Tibial nerve (tissue), 4 donors: ENCODE results near the gene PTPN14.

Experiments used
- EP300 ChIP-seq, 2 donors: sonication (generic); formaldehyde crosslinking; IDR thresholded peaks; one replicate each; pipeline ENCODE4 v1.6.1; 2017; ENCODE audit warnings: antibody characterized with exemption in 2 of 2, mild to moderate bottlenecking in 1 of 2
- POLR2A ChIP-seq, 2 donors: fragments of 450-650 bp; IDR thresholded peaks; one replicate each; pipeline ENCODE4 v1.6.1; 2017; ENCODE audit warnings: antibody characterized with exemption in 2 of 2, mild to moderate bottlenecking in 2 of 2, moderate library complexity in 2 of 2
- TF ChIP-seq, protein P1 (sequence below), 5 experiments: fragments of 200-600 bp in 3 of 5; fragments of 450-650 bp in 2 of 5; sonication (generic) in 3 of 5; IDR thresholded peaks; one replicate each; pipeline ENCODE4 v1.5.1; 2016 to 2019; ENCODE audit warnings: antibody characterized with exemption in 5 of 5, mild to moderate bottlenecking in 3 of 5, moderate library complexity in 2 of 5

DNA sequence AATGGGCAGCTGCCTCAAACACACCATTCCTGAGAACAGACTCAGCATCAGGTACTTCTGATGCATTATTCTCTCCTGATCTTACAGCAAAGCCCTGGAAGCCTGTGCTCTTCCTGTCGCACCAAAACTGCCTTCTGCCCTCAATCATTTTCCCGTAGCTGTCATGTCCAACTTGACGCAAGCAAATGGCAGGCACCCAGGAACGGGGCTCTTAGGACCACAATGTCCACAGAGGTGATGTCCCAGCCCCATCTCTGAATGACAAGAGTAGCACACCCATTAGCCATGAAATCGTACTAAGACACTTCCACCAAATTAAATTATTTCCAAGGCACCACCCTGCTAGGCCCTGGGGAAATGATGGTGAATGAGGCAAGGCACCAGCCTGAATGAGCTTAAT, 47.1 kb downstream of the PTPN14 start:
- TF ChIP-seq, protein P1, sequence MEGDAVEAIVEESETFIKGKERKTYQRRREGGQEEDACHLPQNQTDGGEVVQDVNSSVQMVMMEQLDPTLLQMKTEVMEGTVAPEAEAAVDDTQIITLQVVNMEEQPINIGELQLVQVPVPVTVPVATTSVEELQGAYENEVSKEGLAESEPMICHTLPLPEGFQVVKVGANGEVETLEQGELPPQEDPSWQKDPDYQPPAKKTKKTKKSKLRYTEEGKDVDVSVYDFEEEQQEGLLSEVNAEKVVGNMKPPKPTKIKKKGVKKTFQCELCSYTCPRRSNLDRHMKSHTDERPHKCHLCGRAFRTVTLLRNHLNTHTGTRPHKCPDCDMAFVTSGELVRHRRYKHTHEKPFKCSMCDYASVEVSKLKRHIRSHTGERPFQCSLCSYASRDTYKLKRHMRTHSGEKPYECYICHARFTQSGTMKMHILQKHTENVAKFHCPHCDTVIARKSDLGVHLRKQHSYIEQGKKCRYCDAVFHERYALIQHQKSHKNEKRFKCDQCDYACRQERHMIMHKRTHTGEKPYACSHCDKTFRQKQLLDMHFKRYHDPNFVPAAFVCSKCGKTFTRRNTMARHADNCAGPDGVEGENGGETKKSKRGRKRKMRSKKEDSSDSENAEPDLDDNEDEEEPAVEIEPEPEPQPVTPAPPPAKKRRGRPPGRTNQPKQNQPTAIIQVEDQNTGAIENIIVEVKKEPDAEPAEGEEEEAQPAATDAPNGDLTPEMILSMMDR (IDR thresholded peaks at IDR 0.05): no peak
- TF ChIP-seq POLR2A (IDR thresholded peaks at IDR 0.05) (no peak), EP300 (IDR thresholded peaks at IDR 0.05) (no peak)
